OCI-M1 (cell line): Measurements from ENCODE around the gene CLEC11A.

ENCODE experiments used
- DNase-seq: peaks from one replicate; lab custom pipeline; 2025; lab: John Stamatoyannopoulos, UW

The CLEC11A gene

GRCh38 chr19:50723069-50723468 is at the start of gene CLEC11A:
Gene CLEC11A (plus strand): TSS chr19:50723364. CDS start chr19:50723526, 162 bp downstream.
- DNase-seq: no peak

DNA sequence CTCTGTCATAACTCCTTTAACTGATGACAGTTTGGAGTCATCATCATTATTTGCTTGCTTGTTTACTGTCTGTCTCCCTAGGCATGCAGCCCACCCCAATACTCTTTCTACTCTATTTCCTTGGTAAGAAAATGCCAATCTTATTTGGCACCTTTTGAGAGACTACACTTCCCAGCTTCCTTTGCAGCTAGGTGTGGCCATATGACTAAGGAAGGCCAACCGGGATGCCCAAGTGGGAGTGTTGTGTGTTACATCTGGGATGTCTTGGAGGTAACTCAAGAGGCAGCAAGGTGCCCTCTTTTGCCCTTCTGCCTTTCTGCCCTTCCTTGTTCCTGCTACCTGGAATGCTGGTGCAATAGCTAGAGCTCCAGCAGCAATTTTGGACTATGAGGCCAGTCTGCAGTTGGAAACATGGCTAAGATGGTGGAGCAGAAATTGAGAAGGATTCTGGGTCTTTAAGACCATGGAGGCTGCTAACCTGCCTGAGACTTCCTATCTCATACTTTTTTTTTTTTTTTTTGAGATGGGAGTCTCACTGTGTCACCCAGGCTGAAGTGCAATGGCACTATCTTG is 46.5 kb upstream of the CLEC11A start:
- no peak for DNase-seq

- peak; percentile 34 for DNase-seq
Observed at GRCh38 chr19:50677636-50678035, 45.5 kb upstream of the CLEC11A start.

DNA sequence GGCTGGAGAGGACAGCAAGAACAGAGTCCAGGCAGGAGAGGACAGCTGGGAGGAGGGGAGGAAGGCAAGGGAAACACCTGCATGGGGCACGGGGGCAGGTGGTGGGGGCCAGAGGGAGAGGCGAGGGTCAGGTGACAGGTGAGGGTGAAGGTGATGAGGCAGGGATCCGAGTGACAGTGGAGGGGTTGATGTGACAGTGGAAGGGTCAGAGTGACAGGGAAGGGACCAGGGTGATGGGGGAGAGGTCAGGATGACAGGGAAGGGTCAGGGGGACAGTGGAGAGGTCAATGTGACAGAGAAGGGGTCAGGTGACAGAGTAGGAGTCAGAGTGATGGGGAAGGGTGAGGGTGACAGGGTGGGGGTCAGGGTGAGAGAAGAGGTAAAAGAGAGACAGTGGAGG is 44.8 kb upstream of the CLEC11A start:
- DNase-seq: no peak

DNA sequence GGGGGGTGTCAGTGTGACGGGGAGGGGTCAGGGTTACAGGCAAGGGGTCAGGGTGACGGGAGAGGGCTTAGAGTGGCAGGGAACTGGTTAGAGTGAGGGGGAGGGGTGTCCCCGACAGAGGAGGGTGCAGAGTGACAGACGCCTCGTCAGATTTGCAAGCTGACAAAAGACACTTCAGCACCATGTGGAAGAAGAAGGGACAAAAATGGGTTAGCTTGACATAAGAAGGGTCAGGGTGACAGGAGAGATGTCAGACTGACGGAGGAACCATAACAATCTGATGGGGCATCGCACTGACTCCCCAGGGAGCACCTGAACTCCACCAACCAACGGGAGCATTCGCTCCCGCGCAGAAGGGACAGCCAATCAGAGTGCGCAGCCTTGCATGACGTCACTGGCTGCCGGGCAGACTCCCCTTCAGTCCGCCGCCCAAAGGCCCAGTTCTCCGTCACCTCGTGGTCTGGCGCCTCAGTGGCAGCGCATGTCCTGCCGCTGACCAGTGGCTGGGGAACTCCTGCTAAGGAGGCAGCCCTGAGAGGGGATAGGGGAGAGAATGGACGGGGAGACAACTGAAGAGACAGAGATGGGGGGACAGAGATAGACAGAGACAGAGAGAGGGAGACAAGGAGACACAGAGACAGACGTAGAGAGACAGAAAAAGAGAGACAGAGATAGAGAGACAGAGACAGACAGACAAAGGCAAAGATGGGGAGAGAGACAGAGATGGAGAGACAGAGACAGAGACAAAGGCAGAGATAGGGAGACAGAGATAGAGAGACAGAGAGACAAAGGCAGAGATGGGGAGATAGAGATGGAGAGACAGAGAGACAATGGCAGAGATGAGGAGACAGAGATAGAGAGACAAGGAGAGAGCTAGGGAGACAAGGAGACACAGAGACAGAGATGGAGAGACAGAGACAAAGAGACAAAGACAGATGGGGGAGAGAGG is 43.7 kb upstream of the CLEC11A start:
- peak; percentile 84 for DNase-seq

DNA sequence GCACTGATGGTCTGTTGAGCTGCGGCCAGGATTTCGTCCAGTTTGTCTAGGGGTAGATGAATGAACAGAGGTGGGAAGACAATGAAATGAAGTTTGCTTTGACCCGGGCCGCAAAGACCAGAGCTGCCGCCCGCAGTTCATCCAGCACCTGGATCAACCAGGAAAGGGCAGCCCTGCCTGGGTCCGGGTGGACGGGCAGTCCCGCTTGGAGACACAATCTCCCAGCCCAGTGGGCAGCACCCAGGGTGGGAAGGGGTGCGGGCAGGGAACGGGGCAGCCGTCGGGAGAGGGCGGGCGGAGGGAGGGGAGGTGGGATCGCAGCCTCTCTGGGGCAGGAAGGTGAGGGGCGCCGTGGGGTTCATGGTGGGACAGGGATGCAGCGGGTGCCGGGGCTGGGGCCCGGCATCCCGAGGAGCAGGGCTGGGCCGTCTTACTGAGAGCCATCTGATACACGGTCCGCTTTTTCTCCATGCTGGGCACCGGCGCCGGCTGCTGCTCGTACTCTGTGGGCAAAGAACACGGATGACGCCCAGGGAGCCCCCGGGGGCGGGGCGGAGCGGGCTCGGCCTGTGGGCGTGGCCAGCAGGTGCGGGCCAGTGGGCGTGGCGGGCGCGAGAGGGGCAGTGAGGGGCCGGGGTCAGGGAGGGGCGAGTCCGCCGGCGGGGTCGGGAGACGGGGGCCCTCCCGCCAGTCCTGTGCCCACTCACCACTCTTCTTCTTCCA is 36.7 kb upstream of the CLEC11A start:
- DNase-seq: no peak

- no peak for DNase-seq
Observed at GRCh38 chr19:50688766-50689165, 34.4 kb upstream of the CLEC11A start.

DNA sequence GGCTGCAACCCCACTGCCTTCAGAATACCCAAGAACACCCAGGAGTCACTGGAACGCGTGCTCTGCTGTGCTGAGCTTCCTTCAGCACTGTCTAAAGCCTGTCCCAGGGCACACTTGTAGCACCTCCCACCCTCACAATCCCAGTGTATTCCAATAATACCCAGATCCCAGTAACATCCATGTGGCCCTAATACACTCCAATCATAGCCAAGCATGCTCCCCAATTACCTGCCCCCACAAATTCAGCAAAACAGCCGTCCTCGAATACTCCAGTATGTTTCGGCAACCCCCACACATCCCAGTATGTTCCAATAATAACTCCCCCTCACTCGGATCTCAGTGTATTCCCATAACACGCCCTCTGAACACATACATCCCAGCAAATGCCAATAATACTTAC is 32.7 kb upstream of the CLEC11A start:
- DNase-seq: no peak

DNA sequence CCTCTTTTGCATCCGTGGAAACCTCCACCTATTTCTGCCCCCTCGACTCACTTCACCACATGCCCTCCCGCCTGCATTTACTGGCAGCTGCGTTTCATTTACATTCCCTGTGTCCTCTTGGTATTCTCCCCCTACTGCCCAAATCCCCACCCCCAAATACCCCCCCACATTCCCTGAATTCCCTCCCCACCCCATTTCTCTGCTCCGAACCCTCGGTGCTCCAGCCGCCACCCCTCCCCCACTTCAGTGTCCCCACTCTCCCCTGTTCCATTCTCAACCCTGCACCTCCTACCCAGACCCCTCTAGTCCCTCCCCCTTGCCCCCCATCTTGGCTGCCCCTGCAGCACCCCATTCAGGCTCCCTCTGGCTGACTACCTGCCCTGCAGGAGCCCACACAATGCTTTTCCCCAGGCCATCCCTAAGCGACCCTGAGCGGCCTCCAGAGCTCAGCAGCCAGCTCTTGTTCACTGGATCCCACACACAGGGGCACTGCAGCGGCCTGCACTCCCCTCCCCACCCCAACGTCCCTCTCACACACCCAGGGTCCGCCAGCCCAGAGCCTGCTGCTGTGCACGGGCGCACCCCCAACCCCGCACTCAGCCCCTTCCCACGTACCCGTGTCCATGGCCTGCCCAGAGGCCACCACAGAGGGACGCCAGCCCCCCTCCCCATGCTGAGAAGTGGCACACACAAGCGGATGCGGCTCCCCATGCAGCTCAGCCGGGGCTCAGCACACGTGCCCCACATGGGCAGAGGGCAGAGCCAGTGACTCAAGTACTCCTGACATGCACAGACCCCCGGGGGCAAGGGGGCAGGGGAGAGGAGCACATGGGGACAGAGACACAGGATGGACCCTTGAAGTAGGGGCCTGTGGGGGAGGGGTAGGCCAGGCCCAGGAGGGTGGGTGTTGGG is 29.8 kb upstream of the CLEC11A start:
- DNase-seq: no peak

GRCh38 chr19:50694815-50695145 is 28.4 kb upstream of the CLEC11A start:
- DNase-seq: no peak

GRCh38 chr19:50695251-50696093 is 27.7 kb upstream of the CLEC11A start:
- peak; percentile 24 for DNase-seq

DNA sequence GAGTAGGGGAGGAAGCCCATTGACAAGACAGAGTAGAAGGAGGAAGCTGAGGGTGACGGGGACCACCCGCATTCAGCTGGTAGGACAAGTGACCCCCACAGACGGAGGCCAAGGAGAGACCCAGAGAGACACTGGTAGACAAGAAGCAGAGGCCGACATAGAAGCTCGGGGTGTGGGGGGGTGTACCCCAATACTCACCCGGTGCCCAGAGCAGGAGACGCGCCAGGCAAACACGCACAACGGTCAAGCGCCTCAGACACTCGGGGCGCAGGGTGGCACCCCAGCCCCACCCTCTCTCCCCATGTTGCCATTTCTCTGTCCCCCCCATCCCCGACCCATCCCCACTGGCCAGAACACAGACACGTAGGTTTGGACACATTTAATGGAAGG is 27.1 kb upstream of the CLEC11A start:
- no peak for DNase-seq

DNA sequence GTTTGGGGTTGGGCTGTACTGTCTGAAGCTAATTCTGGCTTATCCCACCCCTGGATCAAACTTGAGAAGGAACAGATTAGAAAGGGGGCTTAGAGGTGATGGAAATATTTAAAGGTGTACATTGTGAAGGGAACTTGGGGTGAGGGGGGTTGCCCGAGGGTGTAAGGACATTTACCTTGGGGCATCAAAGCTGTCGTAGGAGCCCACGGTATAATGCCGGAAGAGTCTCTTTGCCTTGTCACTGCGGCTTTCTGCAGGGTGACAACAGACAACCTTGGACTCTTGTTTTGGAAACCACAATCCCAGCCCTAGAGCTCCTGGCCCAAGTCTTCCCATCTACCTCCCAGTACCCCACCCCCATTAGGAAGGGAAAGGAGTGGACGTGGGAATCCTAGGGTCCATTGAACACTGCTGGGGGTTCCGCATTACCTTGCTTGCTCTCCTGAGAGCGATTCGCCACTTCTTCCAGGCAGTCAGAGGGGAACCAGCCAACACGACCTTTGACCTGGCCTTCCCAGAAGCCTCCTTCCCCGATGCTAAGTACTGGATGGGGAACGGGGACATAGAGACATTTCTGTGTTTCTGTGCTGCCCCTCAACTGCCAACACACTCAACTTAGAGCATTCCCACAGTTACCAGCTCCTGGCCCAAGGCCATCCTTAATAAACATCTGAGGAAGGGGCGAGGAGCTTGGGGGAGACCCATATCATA is 25.6 kb upstream of the CLEC11A start:
- no peak for DNase-seq

DNA sequence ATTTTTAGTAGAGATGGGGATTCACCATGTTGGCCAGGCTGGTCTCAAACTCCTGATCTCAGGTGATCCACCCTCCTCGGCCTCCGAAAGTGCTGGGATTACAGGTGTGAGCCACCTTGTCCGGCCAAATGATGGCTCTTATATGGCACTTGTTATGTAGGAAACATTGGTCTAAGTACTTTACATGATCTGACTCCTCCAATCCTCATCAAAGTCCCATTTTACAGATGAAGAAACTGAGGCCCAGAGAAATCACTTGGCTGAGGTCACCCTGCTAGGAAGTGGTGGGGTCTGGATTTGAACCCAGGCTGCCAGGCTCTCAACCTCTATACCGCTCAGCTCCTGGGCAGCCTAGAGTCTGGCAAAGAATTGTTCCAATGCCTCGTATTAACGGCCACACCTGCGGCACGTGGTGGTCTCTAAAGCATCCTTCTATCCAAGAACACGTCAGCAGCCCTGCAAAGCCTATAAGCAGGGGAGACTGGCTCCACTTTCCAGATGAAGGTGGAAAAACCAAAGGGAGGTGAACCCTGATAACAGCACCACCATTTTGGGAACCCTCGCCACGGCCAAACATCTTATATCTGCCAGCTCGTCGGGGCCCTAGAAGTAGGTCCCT is 21.7 kb upstream of the CLEC11A start:
- no peak for DNase-seq

- DNase-seq: no peak
Observed at GRCh38 chr19:50702158-50702870, 20.9 kb upstream of the CLEC11A start.

DNA sequence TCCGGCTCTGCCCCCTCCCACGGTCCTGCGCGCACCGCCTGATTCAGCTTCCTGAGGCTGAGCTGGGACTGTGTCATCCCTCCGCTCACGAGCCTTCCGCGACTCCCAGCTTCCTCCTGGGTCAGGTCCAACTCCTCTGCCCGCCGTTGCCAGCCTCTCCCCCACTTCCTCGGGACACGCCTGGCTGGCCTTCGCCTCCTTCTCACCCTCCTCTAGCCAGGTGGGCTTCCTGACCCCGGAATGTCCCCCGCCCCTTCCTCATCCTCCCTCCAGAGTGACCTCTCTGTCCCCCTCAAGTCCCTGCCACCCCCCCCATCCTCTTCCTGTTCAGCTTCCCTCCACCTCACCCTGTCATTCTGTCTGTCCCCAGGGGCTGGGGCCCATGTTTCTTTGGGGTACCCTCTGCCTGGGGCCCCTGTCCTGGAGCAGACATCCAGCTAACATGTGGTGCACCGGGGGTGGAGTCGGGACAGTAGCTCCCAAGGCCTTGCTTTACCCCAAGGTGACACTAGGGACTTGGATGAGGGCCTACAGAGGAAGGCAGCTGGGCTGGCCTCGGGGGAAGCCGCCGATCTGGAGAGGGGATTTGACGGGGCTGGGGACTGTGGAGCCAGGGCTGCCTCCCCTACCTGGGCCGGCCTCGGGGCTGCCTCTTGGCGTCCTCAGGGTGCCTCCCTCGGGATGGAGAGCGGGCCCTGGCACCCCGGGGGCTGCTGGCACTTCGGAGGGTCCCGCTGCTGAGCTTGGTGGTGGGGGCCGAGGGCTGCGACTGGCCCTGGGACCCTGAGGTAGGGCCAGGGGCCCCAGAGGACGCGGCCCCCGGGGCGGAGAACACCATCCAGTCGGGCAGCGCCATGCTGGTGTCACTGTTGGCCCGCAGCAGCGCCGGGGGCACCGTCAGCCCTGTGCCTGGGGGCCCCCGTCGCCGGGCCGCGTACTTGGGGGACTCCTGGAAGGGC is 20.0 kb upstream of the CLEC11A start:
- DNase-seq: no peak

- DNase-seq: no peak
Observed at GRCh38 chr19:50703915-50704796, 19.0 kb upstream of the CLEC11A start.
